GM18520 (cell line): Measurements from ENCODE around the gene IFNL1.
"Not testable (repeated sequence)": the region's sequence is repeated elsewhere in the genome, so short reads cannot be mapped to it uniquely, and the experiment has no call there.

Experiments used
- ATAC-seq: cut with Tn5 transposase; IDR thresholded peaks from one replicate; pipeline ENCODE4 v1.9.1; 2021; ENCODE audit not compliant: unreplicated experiment

Gene IFNL1

GRCh38 chr19:39328046-39328705 lies 32.0 kb downstream of the IFNL1 start:
- ATAC-seq: no peak

- no peak for ATAC-seq
Observed at GRCh38 chr19:39329948-39330347, 33.7 kb downstream of the IFNL1 start.

- ATAC-seq: no peak
Observed at GRCh38 chr19:39332293-39332692, 36.1 kb downstream of the IFNL1 start.

- not testable (repeated sequence) for ATAC-seq
Observed at GRCh38 chr19:39332738-39333137, 36.5 kb downstream of the IFNL1 start.

- ATAC-seq: no peak
Observed at GRCh38 chr19:39333507-39333906, 37.3 kb downstream of the IFNL1 start.

- no peak for ATAC-seq
Observed at GRCh38 chr19:39334444-39334976, 38.3 kb downstream of the IFNL1 start.

- ATAC-seq: no peak
Observed at GRCh38 chr19:39335168-39335548, 39.0 kb downstream of the IFNL1 start.

GRCh38 chr19:39336483-39336882 lies 40.3 kb downstream of the IFNL1 start:
- no peak for ATAC-seq

- ATAC-seq: no peak
Observed at GRCh38 chr19:39339674-39340073, 43.5 kb downstream of the IFNL1 start.

- ATAC-seq: not testable (repeated sequence)
Observed at GRCh38 chr19:39340156-39340555, 43.9 kb downstream of the IFNL1 start.

GRCh38 chr19:39341129-39341718 lies 45.0 kb downstream of the IFNL1 start:
- no peak for ATAC-seq

GRCh38 chr19:39341719-39342604 lies 45.8 kb downstream of the IFNL1 start, which contains the start of gene SAMD4B:
SAMD4B (plus strand) TSS chr19:39342421; CDS start chr19:39356894, 14,473 bp downstream.
- ATAC-seq: peak; percentile 83

- ATAC-seq: no peak
Observed at GRCh38 chr19:39342647-39343305, 46.6 kb downstream of the IFNL1 start.

- ATAC-seq: no peak
Observed at GRCh38 chr19:39345956-39346355, 49.7 kb downstream of the IFNL1 start.

GRCh38 chr19:39347332-39348164 lies 51.3 kb downstream of the IFNL1 start:
- ATAC-seq: no peak
